AG10803 (cell line): ENCODE data around the gene HEXB.

Experiments
- DNase-seq: peaks from one replicate; pipeline ENCODE4 v3.0.0; 2010; ENCODE audit warnings: low read depth
- H3K4me3 ChIP-seq: 2 replicates; pipeline ENCODE4 v1.5.1; 2011; ENCODE audit warnings: mild to moderate bottlenecking, low read length, control low read depth
- CTCF ChIP-seq: conservative IDR thresholded peaks from 2 replicates; pipeline ENCODE4 v1.5.1; 2011; ENCODE audit warnings: mild to moderate bottlenecking, low read length, control low read depth, inconsistent platforms

HEXB gene

GRCh38 chr5:74648835-74649293, 36.2 kb upstream of the HEXB start:
- peak; percentile 70 for DNase-seq
- H3K4me3 ChIP-seq: no peak overlapping the region
- peak; percentile 76 for TF ChIP-seq CTCF

DNA sequence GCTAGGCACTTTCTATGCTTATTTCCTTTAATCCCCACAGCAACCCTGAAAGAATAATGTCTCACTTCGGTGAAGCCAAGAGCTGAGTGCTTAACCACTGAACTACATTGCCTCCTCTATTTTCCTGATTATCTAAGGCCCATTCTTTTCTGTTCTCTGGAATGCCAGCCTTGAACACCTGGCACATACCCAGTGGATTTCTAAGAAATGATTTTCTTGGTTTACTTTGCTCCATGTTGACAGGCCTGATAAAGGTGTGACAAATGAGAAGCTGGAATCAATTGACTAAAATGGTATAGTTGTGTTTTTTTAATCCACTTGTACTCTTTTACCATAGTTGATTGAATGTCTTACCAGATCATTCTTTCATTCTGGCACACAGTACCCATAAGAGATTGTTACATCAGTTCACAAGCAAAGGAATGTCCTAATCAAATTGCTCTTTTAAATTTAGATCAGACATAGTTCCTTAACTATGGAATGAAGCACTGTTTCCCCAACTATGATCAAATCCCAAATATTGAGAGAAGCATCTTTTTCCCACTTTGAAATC, 35.5 kb upstream of the HEXB start:
- DNase-seq: no peak
- H3K4me3 ChIP-seq: no peak overlapping the region
- no peak for TF ChIP-seq CTCF

- no peak overlapping the region for H3K4me3 ChIP-seq
- no peak for DNase-seq
- TF ChIP-seq CTCF: no peak
Observed at GRCh38 chr5:74651710-74652109, 33.3 kb upstream of the HEXB start.

- no peak for DNase-seq
- no peak for TF ChIP-seq CTCF
- H3K4me3 ChIP-seq: no peak overlapping the region
Observed at GRCh38 chr5:74652576-74652975, 32.5 kb upstream of the HEXB start.

GRCh38 chr5:74653991-74654390, 31.0 kb upstream of the HEXB start:
- no peak for TF ChIP-seq CTCF
- no peak overlapping the region for H3K4me3 ChIP-seq
- DNase-seq: no peak

DNA sequence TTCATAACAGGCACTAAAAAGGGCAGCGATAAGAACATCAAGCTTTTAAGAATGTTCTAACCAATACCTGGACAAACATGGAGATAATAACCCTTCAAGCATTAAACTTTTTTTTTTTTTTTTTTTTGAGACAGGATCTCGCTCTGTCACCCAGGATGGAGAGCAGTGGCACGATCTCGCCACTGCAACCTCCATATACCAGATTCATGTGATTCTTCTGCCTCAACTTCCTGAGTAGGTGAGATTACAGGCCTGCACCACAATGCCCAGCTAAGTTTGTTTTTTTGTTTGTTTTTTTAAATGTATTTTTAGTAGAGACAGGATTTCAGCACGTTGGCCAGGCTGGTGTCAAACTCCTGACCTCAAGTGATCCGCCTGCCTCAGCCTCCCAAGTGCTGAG, 29.8 kb upstream of the HEXB start:
- no peak overlapping the region for H3K4me3 ChIP-seq
- TF ChIP-seq CTCF: no peak
- DNase-seq: no peak

DNA sequence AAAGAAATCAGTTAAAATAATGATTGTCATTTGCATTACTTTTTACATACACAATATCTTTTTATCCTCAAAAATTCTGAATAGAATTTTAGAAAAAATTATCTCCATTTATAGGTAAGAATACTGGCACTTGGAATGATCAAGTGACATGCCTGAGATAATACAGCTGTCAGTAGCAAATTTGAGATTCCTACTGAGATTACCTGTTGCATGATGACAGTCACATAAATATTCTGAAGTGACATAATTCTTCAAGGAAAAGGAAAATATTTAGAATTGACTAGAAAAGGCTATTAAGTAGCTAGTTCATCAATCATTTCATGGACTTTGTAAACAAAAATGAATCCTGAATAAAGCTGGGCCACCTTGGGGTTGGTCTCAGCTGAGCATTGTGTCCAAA, 29.3 kb upstream of the HEXB start:
- no peak for TF ChIP-seq CTCF
- H3K4me3 ChIP-seq: no peak overlapping the region
- DNase-seq: no peak
